ENCODE data around the gene SETD2. TPM values are rescaled to one million over a fixed set of nuclear protein-coding genes. Genes with fewer than 3 reads are reported as not detected.

The SETD2 gene
- total RNA-seq, 1 experiment from 2014 or later: 24.1 TPM

DNA sequence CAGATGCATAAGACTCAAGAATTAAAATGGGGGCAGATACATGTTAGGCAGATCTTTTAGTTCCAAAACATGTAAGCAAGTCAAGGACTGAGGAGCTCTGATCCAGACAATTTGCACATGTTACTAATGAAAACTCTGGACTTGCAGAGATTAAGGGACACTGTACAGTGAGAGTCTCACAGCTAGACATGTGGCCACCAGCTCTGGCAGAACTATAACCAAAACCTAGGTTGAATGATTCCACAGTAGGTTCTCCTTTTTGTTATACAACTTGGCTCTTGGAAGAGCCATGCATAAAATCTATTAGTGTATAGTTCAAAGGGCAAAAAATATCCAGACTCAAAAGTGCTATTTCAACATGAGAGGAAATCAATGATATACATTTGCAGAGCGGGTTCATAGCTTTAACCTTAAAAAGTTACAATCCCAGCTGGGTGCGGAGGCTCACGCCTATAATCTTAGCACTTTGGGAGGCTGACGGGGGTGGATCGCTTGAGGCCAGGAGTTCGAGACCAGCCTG lies 61.8 kb downstream of the SETD2 start:
- Histone ChIP-seq H3K9ac (ENCODE audit: low read length) (no peak overlapping the region), H3K9me2 (replicated peaks; ENCODE audit: low read length) (no peaks in the 10 kb centered on the region), H3K4me1 (ENCODE audit: insufficient read depth, low read length) (peaks cover 8% of the 10 kb centered on the region; the same call in 1 of the 2 replicates), H3K4me3 (ENCODE audit: low read length) (no peak overlapping the region), H3K27ac (ENCODE audit: low read length) (no peak overlapping the region), H3K27me3 (ENCODE audit: low read length) (no peaks in the 10 kb centered on the region), H2AFZ (ENCODE audit: low read length) (no peak overlapping the region), H3K79me2 (ENCODE audit: low read length) (no peaks in the 10 kb centered on the region), H4K20me1 (ENCODE audit: low read length) (no peaks in the 10 kb centered on the region), H3F3A (ENCODE audit: low read length, unreplicated experiment) (no peaks in the 10 kb centered on the region), H3K9me3 (ENCODE audit: low read length) (no peaks in the 10 kb centered on the region), H3K36me3 (ENCODE audit: low read depth, low read length) (peaks cover 22% of the 10 kb centered on the region; the same call in 1 of the 2 replicates), H3K4me2 (ENCODE audit: low read length) (no peak overlapping the region)
- intact Hi-C loops (cut with micrococcal nuclease): no loop called here
- ChIA-PET CTCF (no interaction called here), POLR2A (ENCODE audit: unreplicated experiment) (no interaction called here)
- no TSS peak for BruUV-seq (replicated peaks)
- no peak for DNase-seq
- TF ChIP-seq EZH2 (IDR thresholded peaks at IDR 0.05; ENCODE audit: low read length, unreplicated experiment): no peak
- no peak for TF ChIP-seq CTCF (conservative IDR thresholded peaks at IDR 0.05; ENCODE audit: low read depth, low read length)
- TF ChIP-seq EZH2phosphoT487 (IDR thresholded peaks at IDR 0.05; ENCODE audit: borderline replicate concordance, low read length): no peak
- no peak for ATAC-seq

GRCh38 chr3:47098910-47099309 lies 65.0 kb downstream of the SETD2 start:
- POLR2A ChIA-PET (ENCODE audit: unreplicated experiment): no interaction called here

DNA sequence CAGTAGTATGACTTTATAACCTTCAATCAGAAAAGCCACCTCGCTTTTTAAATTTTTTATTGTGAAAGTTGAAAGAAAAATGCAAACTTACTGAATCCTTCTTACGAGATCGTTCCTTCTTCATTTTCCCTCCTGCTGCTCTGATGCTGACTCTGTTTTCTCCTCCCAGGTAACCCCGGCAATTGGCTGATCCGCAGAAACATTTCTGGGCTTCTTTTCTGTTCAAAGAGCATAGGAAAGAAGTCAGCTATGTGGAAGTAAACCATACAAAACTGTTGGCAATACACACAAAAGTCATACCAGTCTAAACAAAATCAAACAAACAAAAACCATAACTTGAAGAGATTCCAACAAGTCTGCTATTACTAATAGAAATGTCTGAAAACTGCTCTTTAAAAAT lies 66.0 kb downstream of the SETD2 start:
- H2AFZ ChIP-seq (ENCODE audit: low read length): no peak overlapping the region
- BruUV-seq (replicated peaks): no TSS peak
- no peak overlapping the region for H3K27ac ChIP-seq (ENCODE audit: low read length)

More at GRCh38 chr3:47098910-47099309, 65.0 kb downstream of the SETD2 start:
- CTCF ChIA-PET: no interaction called here
- Histone ChIP-seq H2AFZ (ENCODE audit: low read length) (no peak overlapping the region), H3K4me2 (ENCODE audit: low read length) (no peak overlapping the region), H3K79me2 (ENCODE audit: low read length) (no peaks in the 10 kb centered on the region), H3K4me1 (ENCODE audit: insufficient read depth, low read length) (peaks cover 13% of the 10 kb centered on the region; the same call in 1 of the 2 replicates), H3K27me3 (ENCODE audit: low read length) (no peaks in the 10 kb centered on the region), H3K9ac (ENCODE audit: low read length) (no peak overlapping the region), H3K36me3 (ENCODE audit: low read depth, low read length) (peaks cover 37% of the 10 kb centered on the region; the same call in 1 of the 2 replicates), H4K20me1 (ENCODE audit: low read length) (no peaks in the 10 kb centered on the region), H3K27ac (ENCODE audit: low read length) (no peak overlapping the region), H3K9me3 (ENCODE audit: low read length) (no peaks in the 10 kb centered on the region), H3K4me3 (ENCODE audit: low read length) (no peak overlapping the region), H3K9me2 (replicated peaks; ENCODE audit: low read length) (no peaks in the 10 kb centered on the region), H3F3A (ENCODE audit: low read length, unreplicated experiment) (no peaks in the 10 kb centered on the region)
- no TSS peak for BruUV-seq (replicated peaks)
- TF ChIP-seq EZH2 (IDR thresholded peaks at IDR 0.05; ENCODE audit: low read length, unreplicated experiment): no peak
- intact Hi-C loops (cut with micrococcal nuclease): no loop called here
- DNase-seq: no peak
- ATAC-seq: no peak

More for the DNA sequence above, 66.0 kb downstream of the SETD2 start:
- Histone ChIP-seq H3K9ac (ENCODE audit: low read length) (no peak overlapping the region), H3K36me3 (ENCODE audit: low read depth, low read length) (peaks cover 38% of the 10 kb centered on the region; the same call in 1 of the 2 replicates), H3K4me2 (ENCODE audit: low read length) (no peak overlapping the region), H3K27me3 (ENCODE audit: low read length) (no peaks in the 10 kb centered on the region), H3K4me3 (ENCODE audit: low read length) (no peak overlapping the region), H4K20me1 (ENCODE audit: low read length) (no peaks in the 10 kb centered on the region), H3K9me3 (ENCODE audit: low read length) (no peaks in the 10 kb centered on the region), H3K4me1 (ENCODE audit: insufficient read depth, low read length) (peaks cover 13% of the 10 kb centered on the region; the same call in 1 of the 2 replicates), H3K9me2 (replicated peaks; ENCODE audit: low read length) (no peaks in the 10 kb centered on the region), H3F3A (ENCODE audit: low read length, unreplicated experiment) (no peaks in the 10 kb centered on the region), H3K79me2 (ENCODE audit: low read length) (no peaks in the 10 kb centered on the region)
- POLR2A ChIA-PET (ENCODE audit: unreplicated experiment): no interaction called here
- intact Hi-C loops (cut with micrococcal nuclease): no loop called here
- CTCF ChIA-PET: no interaction called here
- no peak for TF ChIP-seq EZH2 (IDR thresholded peaks at IDR 0.05; ENCODE audit: low read length, unreplicated experiment)
- no peak for TF ChIP-seq EZH2phosphoT487 (IDR thresholded peaks at IDR 0.05; ENCODE audit: borderline replicate concordance, low read length)
- TF ChIP-seq CTCF (conservative IDR thresholded peaks at IDR 0.05; ENCODE audit: low read depth, low read length): no peak
- DNase-seq (no peak), ATAC-seq (no peak)
